PC-9 (cell line): ENCODE results near the gene GBP5.

Source experiments
- EZH2 ChIP-seq: fragments of 200-600 bp; sonication (generic); IDR thresholded peaks from 2 replicates; pipeline ENCODE4 v1.8.0; 2017; ENCODE audit warnings: antibody characterized with exemption, low read depth
- TF ChIP-seq, protein P1 (sequence below): fragments of 200-600 bp; sonication (generic); conservative IDR thresholded peaks from 2 replicates; pipeline ENCODE4 v1.6.1; 2017; ENCODE audit warnings: mixed run types, antibody characterized with exemption, mild to moderate bottlenecking, moderate library complexity

- TF ChIP-seq, protein P1, sequence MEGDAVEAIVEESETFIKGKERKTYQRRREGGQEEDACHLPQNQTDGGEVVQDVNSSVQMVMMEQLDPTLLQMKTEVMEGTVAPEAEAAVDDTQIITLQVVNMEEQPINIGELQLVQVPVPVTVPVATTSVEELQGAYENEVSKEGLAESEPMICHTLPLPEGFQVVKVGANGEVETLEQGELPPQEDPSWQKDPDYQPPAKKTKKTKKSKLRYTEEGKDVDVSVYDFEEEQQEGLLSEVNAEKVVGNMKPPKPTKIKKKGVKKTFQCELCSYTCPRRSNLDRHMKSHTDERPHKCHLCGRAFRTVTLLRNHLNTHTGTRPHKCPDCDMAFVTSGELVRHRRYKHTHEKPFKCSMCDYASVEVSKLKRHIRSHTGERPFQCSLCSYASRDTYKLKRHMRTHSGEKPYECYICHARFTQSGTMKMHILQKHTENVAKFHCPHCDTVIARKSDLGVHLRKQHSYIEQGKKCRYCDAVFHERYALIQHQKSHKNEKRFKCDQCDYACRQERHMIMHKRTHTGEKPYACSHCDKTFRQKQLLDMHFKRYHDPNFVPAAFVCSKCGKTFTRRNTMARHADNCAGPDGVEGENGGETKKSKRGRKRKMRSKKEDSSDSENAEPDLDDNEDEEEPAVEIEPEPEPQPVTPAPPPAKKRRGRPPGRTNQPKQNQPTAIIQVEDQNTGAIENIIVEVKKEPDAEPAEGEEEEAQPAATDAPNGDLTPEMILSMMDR = no peak
- no peak for TF ChIP-seq EZH2
These were observed 2.2 kb downstream of the GBP5 start for GRCh38 chr1:89270423-89270822.
